H9 (cell line): ENCODE data around the gene OR10V1. TPM values are rescaled to one million over a fixed set of nuclear protein-coding genes. Genes with fewer than 3 reads are reported as not detected.
"Not testable (repeated sequence)": the region's sequence is repeated elsewhere in the genome, so short reads cannot be mapped to it uniquely, and the experiment has no call there.

Experiments used
- DNase-seq: peaks from one replicate; pipeline ENCODE4 v3.0.0-alpha.2; 2017
- H2AFZ ChIP-seq: one replicate; pipeline ENCODE4 v1.6.1; 2013; ENCODE audit warnings: mild to moderate bottlenecking, low read length, control low read depth, moderate library complexity
- H2AK5ac ChIP-seq: 2 replicates; pipeline ENCODE4 v1.6.1; 2013; ENCODE audit warnings: low read length, control low read depth, mixed read lengths; ENCODE audit not compliant: insufficient read length
- H2BK120ac ChIP-seq: one replicate; pipeline ENCODE4 v1.6.1; 2013; ENCODE audit warnings: low read depth, mild to moderate bottlenecking, low read length, control low read depth, inconsistent platforms; ENCODE audit not compliant: poor library complexity, severe bottlenecking
- H2BK12ac ChIP-seq: 2 replicates; pipeline ENCODE4 v1.6.1; 2013; ENCODE audit warnings: low read length, control low read depth, mixed read lengths, low read depth; ENCODE audit not compliant: insufficient read length
- H2BK15ac ChIP-seq: 2 replicates; pipeline ENCODE4 v1.6.1; 2013; ENCODE audit warnings: low read depth, low read length, control low read depth
- H2BK20ac ChIP-seq: one replicate; pipeline ENCODE4 v1.6.1; 2013; ENCODE audit warnings: low read depth, mild to moderate bottlenecking, low read length, control low read depth, inconsistent platforms; ENCODE audit not compliant: poor library complexity, severe bottlenecking
- H2BK5ac ChIP-seq: 2 replicates; pipeline ENCODE4 v1.6.1; 2013; ENCODE audit warnings: low read length, control low read depth, mixed read lengths; ENCODE audit not compliant: insufficient read length
- H3K14ac ChIP-seq: 2 replicates; pipeline ENCODE4 v1.6.1; 2013; ENCODE audit warnings: low read length, control low read depth; ENCODE audit not compliant: insufficient read depth
- H3K18ac ChIP-seq: 2 replicates; pipeline ENCODE4 v1.6.1; 2013; ENCODE audit warnings: low read depth, mild to moderate bottlenecking, mixed read lengths, low read length, control low read depth; ENCODE audit not compliant: insufficient read length
- H3K23ac ChIP-seq: 2 replicates; pipeline ENCODE4 v1.6.1; 2013; ENCODE audit warnings: low read length, control low read depth, mixed read lengths, low read depth; ENCODE audit not compliant: insufficient read length
- H3K23me2 ChIP-seq: 2 replicates; pipeline ENCODE4 v1.6.1; 2013; ENCODE audit warnings: low read depth, mild to moderate bottlenecking, mixed read lengths, low read length, control low read depth; ENCODE audit not compliant: insufficient read length, poor library complexity, severe bottlenecking
- H3K27ac ChIP-seq: 2 replicates; pipeline ENCODE4 v1.5.1; 2013; ENCODE audit warnings: low read length, control low read depth, mixed read lengths, low read depth; ENCODE audit not compliant: insufficient read length
- H3K27me3 ChIP-seq: 2 replicates; pipeline ENCODE4 v1.6.1; 2013; ENCODE audit warnings: low read length, control low read depth, inconsistent platforms; ENCODE audit not compliant: insufficient read depth
- H3K4ac ChIP-seq: 2 replicates; pipeline ENCODE4 v1.6.1; 2013; ENCODE audit warnings: low read depth, mild to moderate bottlenecking, control low read depth, inconsistent platforms, low read length, moderate library complexity
- H3K4me1 ChIP-seq: 2 replicates; pipeline ENCODE4 v1.6.1; 2013; ENCODE audit warnings: low read length, control low read depth, inconsistent platforms; ENCODE audit not compliant: insufficient read depth
- H3K4me2 ChIP-seq: 2 replicates; pipeline ENCODE4 v1.6.1; 2013; ENCODE audit warnings: low read length, control low read depth, mixed read lengths; ENCODE audit not compliant: insufficient read length, insufficient read depth
- H3K56ac ChIP-seq: 2 replicates; pipeline ENCODE4 v1.6.1; 2013; ENCODE audit warnings: low read depth, mild to moderate bottlenecking, mixed read lengths, low read length, control low read depth; ENCODE audit not compliant: insufficient read length
- H3K79me1 ChIP-seq: 2 replicates; pipeline ENCODE4 v1.6.1; 2013; ENCODE audit warnings: low read depth, mild to moderate bottlenecking, moderate library complexity, low read length, control low read depth, inconsistent platforms; ENCODE audit not compliant: insufficient read depth, poor library complexity, severe bottlenecking
- H3K79me2 ChIP-seq: 2 replicates; pipeline ENCODE4 v1.6.1; 2013; ENCODE audit warnings: low read length, control low read depth, inconsistent platforms; ENCODE audit not compliant: insufficient read depth
- H3K9ac ChIP-seq: 2 replicates; pipeline ENCODE4 v1.6.1; 2013; ENCODE audit warnings: low read length, control low read depth, mixed read lengths; ENCODE audit not compliant: insufficient read length; ENCODE audit errors: extremely low read depth
- H3K9me3 ChIP-seq: one replicate; pipeline ENCODE4 v1.6.1; 2013; ENCODE audit warnings: low read depth, low read length, inconsistent platforms; ENCODE audit not compliant: control insufficient read depth
- H3T11ph ChIP-seq: one replicate; pipeline ENCODE4 v1.6.1; 2013; ENCODE audit warnings: mild to moderate bottlenecking, low read length, control low read depth, inconsistent platforms
- H4K20me1 ChIP-seq: one replicate; pipeline ENCODE4 v1.6.1; 2013; ENCODE audit not compliant: control insufficient read depth, insufficient read length, insufficient read depth
- H4K5ac ChIP-seq: 2 replicates; pipeline ENCODE4 v1.6.1; 2013; ENCODE audit warnings: low read depth, mild to moderate bottlenecking, mixed read lengths, low read length, control low read depth; ENCODE audit not compliant: insufficient read length
- H4K8ac ChIP-seq: replicated peaks from 2 replicates; pipeline ENCODE4 v1.6.1; 2013; ENCODE audit warnings: low read length, control low read depth, mixed read lengths, low read depth; ENCODE audit not compliant: insufficient read length
- H4K91ac ChIP-seq: 2 replicates; pipeline ENCODE4 v1.6.1; 2013; ENCODE audit warnings: low read depth, mild to moderate bottlenecking, moderate library complexity, mixed read lengths, low read length, control low read depth; ENCODE audit not compliant: insufficient read length
- H3K27ac Mint-ChIP-seq, 3 experiments: 2 replicates in 2 of 3; 3 replicates in 1 of 3; pipeline ENCODE4 v1.8.0; 2020 to 2021; ENCODE audit warnings: mixed read lengths in 3 of 3, mild to moderate bottlenecking in 1 of 3, moderate library complexity in 1 of 3
- H3K27me3 Mint-ChIP-seq: 2 replicates; pipeline ENCODE4 v1.8.0; 2021; ENCODE audit warnings: low read depth, mild to moderate bottlenecking, moderate library complexity, mixed read lengths
- H3K36me3 Mint-ChIP-seq, 3 experiments: 2 replicates in 2 of 3; 3 replicates in 1 of 3; pipeline ENCODE4 v1.8.0; 2020 to 2021; ENCODE audit warnings: low read depth in 3 of 3, mixed read lengths in 3 of 3; ENCODE audit not compliant: insufficient read depth in 1 of 3
- H3K4me1 Mint-ChIP-seq, 2 experiments: 2 replicates each; pipeline ENCODE4 v1.8.0; 2020; ENCODE audit warnings: mixed read lengths in 2 of 2
- H3K4me3 Mint-ChIP-seq, 2 experiments: 2 replicates in 1 of 2; 3 replicates in 1 of 2; pipeline ENCODE4 v1.8.0; 2020 to 2021; ENCODE audit warnings: mild to moderate bottlenecking in 2 of 2, mixed read lengths in 2 of 2, moderate library complexity in 1 of 2
- H3K9me3 Mint-ChIP-seq, 2 experiments: 2 replicates in 1 of 2; 3 replicates in 1 of 2; pipeline ENCODE4 v1.8.0; 2020; ENCODE audit warnings: mild to moderate bottlenecking in 2 of 2, mixed read lengths in 2 of 2, moderate library complexity in 1 of 2
- CTCF ChIP-seq: fragments of 200-600 bp; sonication (generic); conservative IDR thresholded peaks from 3 replicates; pipeline ENCODE4 v1.8.0; 2021; ENCODE audit warnings: antibody characterized with exemption, mild to moderate bottlenecking
- WGBS: extraction: QIAGEN DNeasy Blood & Tissue Kit; methylation state at CpG from one replicate; pipeline ENCODE4 v1.1.7; 2013; ENCODE audit warnings: missing lambda C conversion rate, low lambda C conversion rate, mixed read lengths; ENCODE audit not compliant: insufficient read length; ENCODE audit errors: extremely low coverage; 5-methylcytosine and 5-hydroxymethylcytosine counted together
- total RNA-seq: library from RNA; stranded (reverse); gene quantifications from 2 replicates; pipeline ENCODE4 v1.2.1, GENCODE V29; 2021

The OR10V1 gene
- total RNA-seq, 1 experiment from 2014 or later: not detected

DNA sequence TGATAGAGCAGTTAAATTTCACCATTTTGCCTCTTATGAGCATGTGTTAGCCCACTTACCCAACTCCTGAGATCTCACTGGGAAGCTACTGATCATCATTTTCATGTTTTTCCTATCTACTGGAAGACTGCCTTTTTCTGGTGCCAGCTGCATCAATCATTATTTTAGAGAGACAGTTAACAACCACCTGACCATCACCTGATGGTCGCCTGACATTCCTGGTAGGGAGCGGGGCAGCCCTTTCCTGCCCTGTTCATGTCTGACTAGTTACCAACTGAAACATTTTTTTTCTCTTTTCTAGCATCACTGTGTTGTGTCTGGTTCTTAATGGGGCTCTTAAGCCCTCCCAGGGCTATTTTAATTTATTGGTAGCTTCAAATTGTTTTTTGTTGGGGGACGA lies 24.6 kb downstream of the OR10V1 start:
- no peak overlapping the region for H3K18ac ChIP-seq
- no peak overlapping the region for H3K9ac ChIP-seq
- DNase-seq: no peak
- peaks cover 9 to 20% of the 10 kb centered on the region in 2 experiments for H3K9me3 Mint-ChIP-seq
- H3K23ac ChIP-seq: no peak overlapping the region
- H2BK15ac ChIP-seq: no peak overlapping the region
- H3K27ac ChIP-seq: no peak overlapping the region
- H3K4me3 Mint-ChIP-seq: no peak overlapping the region
- H3K4me1 ChIP-seq: no peaks in the 10 kb centered on the region
- H4K5ac ChIP-seq: no peak overlapping the region
- H3K4ac ChIP-seq: no peak overlapping the region
- H3K79me2 ChIP-seq: no peaks in the 10 kb centered on the region
- H3K4me1 Mint-ChIP-seq: no peaks in the 10 kb centered on the region
- H3K4me2 ChIP-seq: no peak overlapping the region
- H4K8ac ChIP-seq: no peak overlapping the region
- no peak overlapping the region for H2BK20ac ChIP-seq
- H3K36me3 Mint-ChIP-seq: no peaks in the 10 kb centered on the region
- H2BK120ac ChIP-seq: no peak overlapping the region
- no CpG with 5 or more reads among the region's 3 CpGs for WGBS
- no peaks in the 10 kb centered on the region for H3K27me3 ChIP-seq
- no peak overlapping the region for H2AFZ ChIP-seq
- H4K91ac ChIP-seq: no peak overlapping the region
- H3T11ph ChIP-seq: no peak overlapping the region
- no peak overlapping the region for H2BK5ac ChIP-seq
- no peak overlapping the region for H2BK12ac ChIP-seq
- H3K9me3 ChIP-seq: no peaks in the 10 kb centered on the region
- no peak overlapping the region for H2AK5ac ChIP-seq
- no peaks in the 10 kb centered on the region for H4K20me1 ChIP-seq
- no peak overlapping the region for H3K56ac ChIP-seq
- no peaks in the 10 kb centered on the region for H3K79me1 ChIP-seq
- no peak for TF ChIP-seq CTCF
- peaks cover 2% of the 10 kb centered on the region for H3K27me3 Mint-ChIP-seq
- H3K27ac Mint-ChIP-seq: peak overlapping the region in 1 of 3 experiments; percentile 83; a peak in 1 of 7 replicates
- no peak overlapping the region for H3K14ac ChIP-seq
- no peaks in the 10 kb centered on the region for H3K23me2 ChIP-seq

DNA sequence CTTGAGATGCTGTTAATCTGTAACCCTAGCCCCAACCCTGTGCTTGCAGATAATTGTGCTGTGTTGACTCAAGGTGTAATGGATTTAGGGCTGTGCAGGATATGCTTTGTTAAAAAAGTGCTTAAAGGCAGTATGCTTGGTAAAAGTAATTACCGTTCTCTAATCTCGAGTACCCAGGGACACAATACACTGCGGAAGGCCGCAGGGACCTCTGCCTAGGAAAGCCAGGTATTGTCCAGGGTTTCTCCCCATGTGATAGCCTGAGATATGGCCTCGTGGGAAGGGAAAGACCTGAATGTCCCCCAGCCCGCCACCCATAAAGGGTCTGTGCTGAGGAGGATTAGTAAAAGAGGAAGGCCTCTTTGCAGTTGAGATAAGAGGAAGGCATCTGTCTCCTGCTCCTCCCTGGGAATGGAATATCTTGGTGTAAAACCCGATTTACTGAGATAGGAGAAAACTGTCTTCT lies 32.4 kb downstream of the OR10V1 start:
- not testable (repeated sequence) for H3K4me3 Mint-ChIP-seq, H3K27ac ChIP-seq

More for the DNA sequence above, 32.4 kb downstream of the OR10V1 start:
- not testable (repeated sequence) for H3K79me2 ChIP-seq, H3K56ac ChIP-seq, H2BK15ac ChIP-seq, H3K4me2 ChIP-seq, H2BK20ac ChIP-seq, H3K9me3 Mint-ChIP-seq, H3K9me3 ChIP-seq, H2BK120ac ChIP-seq, H2AK5ac ChIP-seq, H3K4ac ChIP-seq, H2BK5ac ChIP-seq, H4K5ac ChIP-seq, H2AFZ ChIP-seq, H3K23ac ChIP-seq, H3K23me2 ChIP-seq, H3K36me3 Mint-ChIP-seq, H3K27ac Mint-ChIP-seq, H3K18ac ChIP-seq, H4K20me1 ChIP-seq, H2BK12ac ChIP-seq, H4K8ac ChIP-seq, H3K27me3 Mint-ChIP-seq, H3K9ac ChIP-seq, H4K91ac ChIP-seq, H3K79me1 ChIP-seq, H3K4me1 ChIP-seq, H3T11ph ChIP-seq, H3K14ac ChIP-seq, DNase-seq, H3K4me1 Mint-ChIP-seq, H3K27me3 ChIP-seq
- no CpG with 5 or more reads among the region's 7 CpGs for WGBS
